ENCODE data around the gene DNAAF2.

DNAAF2 gene

DNA sequence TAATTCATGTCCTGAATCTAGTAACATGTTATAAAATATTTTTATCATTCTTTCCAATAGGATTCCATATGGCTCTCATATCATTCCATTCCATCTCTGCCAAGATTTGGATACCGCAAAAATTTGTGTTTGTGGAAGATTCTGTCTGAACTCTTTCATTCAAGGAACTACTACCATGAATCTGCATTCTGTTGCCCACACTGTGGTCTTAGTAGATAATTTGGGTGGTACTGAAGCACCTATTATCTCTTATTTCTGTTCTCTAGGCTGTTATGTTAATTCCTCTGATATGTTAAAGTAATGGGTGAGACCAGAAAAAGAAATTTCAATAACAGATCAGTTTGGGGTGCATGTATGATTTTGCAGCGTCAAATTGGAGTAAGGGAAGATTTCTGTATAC lies 20.8 kb downstream of the DNAAF2 start:
- TF ChIP-seq, protein P1, sequence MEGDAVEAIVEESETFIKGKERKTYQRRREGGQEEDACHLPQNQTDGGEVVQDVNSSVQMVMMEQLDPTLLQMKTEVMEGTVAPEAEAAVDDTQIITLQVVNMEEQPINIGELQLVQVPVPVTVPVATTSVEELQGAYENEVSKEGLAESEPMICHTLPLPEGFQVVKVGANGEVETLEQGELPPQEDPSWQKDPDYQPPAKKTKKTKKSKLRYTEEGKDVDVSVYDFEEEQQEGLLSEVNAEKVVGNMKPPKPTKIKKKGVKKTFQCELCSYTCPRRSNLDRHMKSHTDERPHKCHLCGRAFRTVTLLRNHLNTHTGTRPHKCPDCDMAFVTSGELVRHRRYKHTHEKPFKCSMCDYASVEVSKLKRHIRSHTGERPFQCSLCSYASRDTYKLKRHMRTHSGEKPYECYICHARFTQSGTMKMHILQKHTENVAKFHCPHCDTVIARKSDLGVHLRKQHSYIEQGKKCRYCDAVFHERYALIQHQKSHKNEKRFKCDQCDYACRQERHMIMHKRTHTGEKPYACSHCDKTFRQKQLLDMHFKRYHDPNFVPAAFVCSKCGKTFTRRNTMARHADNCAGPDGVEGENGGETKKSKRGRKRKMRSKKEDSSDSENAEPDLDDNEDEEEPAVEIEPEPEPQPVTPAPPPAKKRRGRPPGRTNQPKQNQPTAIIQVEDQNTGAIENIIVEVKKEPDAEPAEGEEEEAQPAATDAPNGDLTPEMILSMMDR (IDR thresholded peaks at IDR 0.05; ENCODE audit: insufficient read depth, low read depth, low read length, missing control alignments): no peak
- H3K4me3 ChIP-seq (ENCODE audit: low read depth, low read length): no peak overlapping the region
- no peak for DNase-seq (ENCODE audit: low read depth)

DNA sequence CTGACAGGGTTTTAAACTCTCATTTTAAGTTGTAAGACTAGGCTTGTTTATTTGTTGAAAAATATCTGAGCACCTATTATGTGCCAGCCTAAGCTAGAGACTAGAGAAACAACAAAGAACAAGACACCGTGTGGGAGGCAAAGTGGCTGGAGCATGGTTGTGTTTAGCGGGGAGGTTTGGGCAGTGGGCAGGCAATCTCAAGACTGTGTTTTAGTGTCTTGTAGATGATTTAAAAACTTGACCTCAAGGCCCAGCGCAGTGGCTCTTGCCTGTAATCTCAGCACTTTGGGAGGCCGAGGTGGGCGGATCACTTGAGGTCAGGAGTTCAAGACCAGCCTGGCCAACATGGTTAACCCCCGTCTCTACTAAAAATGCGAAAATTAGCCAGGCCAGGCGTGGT lies 22.4 kb downstream of the DNAAF2 start:
- no peak overlapping the region for H3K4me3 ChIP-seq (ENCODE audit: low read depth, low read length)
- TF ChIP-seq, protein P1 (IDR thresholded peaks at IDR 0.05; ENCODE audit: insufficient read depth, low read depth, low read length, missing control alignments): no peak
- no peak for DNase-seq (ENCODE audit: low read depth)

DNA sequence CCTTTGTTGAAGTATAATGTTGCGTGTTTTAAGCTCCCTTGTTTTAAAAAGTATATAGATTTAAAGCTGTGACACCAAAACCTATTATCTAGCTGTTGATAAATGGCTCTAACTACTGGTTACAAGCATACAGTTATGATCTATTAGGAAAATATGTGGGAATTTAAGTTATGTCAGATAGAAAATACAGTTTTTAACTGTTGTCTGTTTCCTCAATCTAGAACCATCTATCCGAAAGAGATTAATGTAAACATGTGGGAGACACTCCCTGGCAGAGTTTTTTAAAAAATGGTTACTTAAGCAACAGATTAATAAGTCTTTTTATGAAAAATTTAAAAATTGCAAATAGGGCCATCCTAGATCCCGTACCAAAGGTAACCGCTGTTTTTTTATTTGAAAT lies 22.8 kb downstream of the DNAAF2 start:
- no peak for DNase-seq (ENCODE audit: low read depth)
- no peak overlapping the region for H3K4me3 ChIP-seq (ENCODE audit: low read depth, low read length)
- TF ChIP-seq, protein P1 (IDR thresholded peaks at IDR 0.05; ENCODE audit: insufficient read depth, low read depth, low read length, missing control alignments): no peak

DNA sequence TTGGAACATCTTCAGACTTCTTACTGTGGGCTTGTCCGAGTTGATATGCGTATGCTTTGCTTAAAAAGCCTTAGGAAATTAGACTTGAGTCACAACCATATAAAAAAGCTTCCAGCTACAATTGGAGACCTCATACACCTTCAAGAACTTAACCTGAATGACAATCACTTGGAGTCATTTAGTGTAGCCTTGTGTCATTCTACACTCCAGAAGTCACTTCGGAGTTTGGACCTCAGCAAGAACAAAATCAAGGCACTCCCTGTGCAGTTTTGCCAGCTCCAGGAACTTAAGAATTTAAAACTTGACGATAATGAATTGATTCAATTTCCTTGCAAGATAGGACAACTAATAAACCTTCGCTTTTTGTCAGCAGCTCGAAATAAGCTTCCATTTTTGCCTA lies 27.5 kb downstream of the DNAAF2 start:
- no peak overlapping the region for H3K4me3 ChIP-seq (ENCODE audit: low read depth, low read length)
- DNase-seq (ENCODE audit: low read depth): no peak
- TF ChIP-seq, protein P1 (IDR thresholded peaks at IDR 0.05; ENCODE audit: insufficient read depth, low read depth, low read length, missing control alignments): no peak

DNA sequence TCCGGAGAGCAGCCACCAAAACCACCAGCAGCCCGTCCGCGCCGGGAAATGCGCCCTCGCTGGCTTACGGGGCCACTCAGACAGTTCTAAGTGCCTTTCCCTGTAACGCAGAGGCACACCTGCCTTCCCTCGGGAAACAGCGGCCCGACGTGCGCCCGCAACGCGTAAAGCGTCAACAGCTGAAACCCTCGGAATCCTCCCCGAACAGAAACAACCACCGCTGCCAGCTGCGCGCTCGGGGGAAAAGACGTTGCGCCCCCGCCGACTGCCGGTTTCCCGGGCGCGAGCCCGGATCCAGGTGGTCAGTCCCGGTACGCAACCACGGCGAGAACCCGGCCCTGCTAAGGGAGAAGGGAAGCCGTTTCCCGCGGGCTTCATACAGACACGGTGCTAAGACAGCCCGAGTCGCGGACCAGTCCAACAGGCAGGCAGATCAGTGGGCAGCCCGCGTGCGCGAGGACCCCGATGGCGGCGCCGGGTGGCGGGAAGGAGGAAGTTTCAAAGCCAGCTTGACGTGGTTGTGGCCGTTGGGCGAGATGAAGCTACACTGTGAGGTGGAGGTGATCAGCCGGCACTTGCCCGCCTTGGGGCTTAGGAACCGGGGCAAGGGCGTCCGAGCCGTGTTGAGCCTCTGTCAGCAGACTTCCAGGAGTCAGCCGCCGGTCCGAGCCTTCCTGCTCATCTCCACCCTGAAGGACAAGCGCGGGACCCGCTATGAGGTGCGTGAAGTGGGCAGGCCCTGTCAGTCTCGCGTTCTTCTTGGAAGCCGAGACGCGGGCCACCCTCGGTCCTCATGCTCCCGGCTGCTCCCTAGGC lies 36.4 kb downstream of the DNAAF2 start, which contains the start of gene LRR1:
TSS of gene LRR1 (plus strand) at position 456 of the 816 bp plus-strand sequence. CDS start at position 537, 81 bp downstream.
- TF ChIP-seq, protein P1 (IDR thresholded peaks at IDR 0.05; ENCODE audit: insufficient read depth, low read depth, low read length, missing control alignments): no peak
- DNase-seq (ENCODE audit: low read depth): peak; percentile 90
- peak within 1 kb of the TSS; percentile 71 for H3K4me3 ChIP-seq (ENCODE audit: low read depth, low read length)

DNA sequence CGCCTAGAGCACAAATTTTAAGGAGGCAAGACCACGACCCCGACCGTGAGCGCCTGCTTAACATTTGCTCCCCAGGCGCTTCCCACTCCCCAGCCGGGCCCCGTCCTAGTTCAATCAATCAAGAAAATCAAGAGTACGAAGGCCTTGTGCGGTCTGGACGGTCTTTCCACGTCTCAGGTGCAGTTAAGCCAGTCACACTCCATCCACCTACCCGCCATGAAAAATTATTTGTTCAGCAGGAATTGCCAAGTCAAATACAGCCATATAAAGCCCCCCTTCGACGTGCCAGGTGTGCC lies 36.9 kb downstream of the DNAAF2 start:
- DNase-seq (ENCODE audit: low read depth): no peak
- H3K4me3 ChIP-seq (ENCODE audit: low read depth, low read length): peak overlapping the region; percentile 71
- TF ChIP-seq, protein P1 (IDR thresholded peaks at IDR 0.05; ENCODE audit: insufficient read depth, low read depth, low read length, missing control alignments): no peak

All from GM12865 (cell line).